HCT116 (cell line): Measurements from ENCODE around the gene FRY.

ENCODE experiments used
- CTCF ChIP-seq, 3 experiments: fragments of 200-600 bp in 1 of 3; sonication (generic) in 1 of 3; IDR thresholded peaks in 2 of 3; conservative IDR thresholded peaks in 1 of 3; 2 replicates each; pipeline ENCODE4 v1.5.1; 2012 to 2017; ENCODE audit warnings: low read depth in 2 of 3, low read length in 2 of 3, antibody characterized with exemption in 1 of 3, borderline replicate concordance in 1 of 3, control low read depth in 1 of 3, mild to moderate bottlenecking in 1 of 3, mixed read lengths in 1 of 3, mixed run types in 1 of 3, moderate library complexity in 1 of 3; ENCODE audit not compliant: insufficient read depth in 1 of 3
- POLR2AphosphoS5 ChIP-seq: IDR thresholded peaks from 2 replicates; pipeline ENCODE4 v1.6.1; 2011; ENCODE audit warnings: mild to moderate bottlenecking, low read depth, low read length, moderate library complexity
- YY1 ChIP-seq: IDR thresholded peaks from 2 replicates; pipeline ENCODE4 v1.6.1; 2011; ENCODE audit warnings: low read length, low read depth, moderate library complexity, mild to moderate bottlenecking; ENCODE audit not compliant: insufficient replicate concordance; ENCODE audit errors: extremely low read depth

- no peak for TF ChIP-seq CTCF (IDR thresholded peaks at IDR 0.05 in 2 of 3, conservative IDR thresholded peaks at IDR 0.05 in 1 of 3; ENCODE audit: borderline replicate concordance in 1 of 3, insufficient read depth in 1 of 3, low read depth in 2 of 3, low read length in 2 of 3)
- TF ChIP-seq POLR2AphosphoS5: no peak
- TF ChIP-seq YY1: no peak
Measured at GRCh38 chr13:32098272-32098671, 66.7 kb downstream of the FRY start.
